Lower lobe of right lung (tissue), 2 donors: ENCODE results near the gene CTXN1. TPM values are rescaled to one million over a fixed set of nuclear protein-coding genes. Genes with fewer than 3 reads are reported as not detected.
A peak's percentile ranks its signal among the peaks of the same experiment; 100 is the strongest.

Experiments used
- ATAC-seq, 2 donors: fragments of 200-7000 bp; cut with Tn5 transposase; one replicate each; pipeline ENCODE4 v1.9.1; 2020 to 2022; ENCODE audit warnings: mild to moderate bottlenecking in 2 of 2, moderate library complexity in 2 of 2
- DNase-seq: peaks from one replicate; pipeline ENCODE4 v3.0.0-alpha.2; 2020
- H3K27ac ChIP-seq: fragments of 200-600 bp; one replicate; pipeline ENCODE4 v1.8.0; 2022
- H3K27me3 ChIP-seq: fragments of 200-600 bp; one replicate; pipeline ENCODE4 v1.8.0; 2022; ENCODE audit warnings: low read depth
- H3K36me3 ChIP-seq: fragments of 200-600 bp; one replicate; pipeline ENCODE4 v1.8.0; 2022; ENCODE audit warnings: mild to moderate bottlenecking
- H3K4me1 ChIP-seq: fragments of 200-600 bp; one replicate; pipeline ENCODE4 v1.8.0; 2022
- H3K4me3 ChIP-seq: fragments of 200-600 bp; one replicate; pipeline ENCODE4 v1.8.0; 2022; ENCODE audit warnings: mild to moderate bottlenecking
- H3K9me3 ChIP-seq: fragments of 200-600 bp; one replicate; pipeline ENCODE4 v1.8.0; 2022
- intact Hi-C: fragments of 100-400 bp; cut with DNase I; formaldehyde crosslinking; loops from one replicate; pipeline ENCODE4 v1.11.0; 2022
- total RNA-seq: library from RNA; stranded (reverse); fragmentation: NEBNext Ultra II Directional; extraction: Animal tissue kit (Norgen Biotek cat#: 25700); gene quantifications from one replicate; pipeline ENCODE4 v1.2.1, GENCODE V29; 2021
- TF ChIP-seq, protein P1 (sequence below): fragments of 200-600 bp; IDR thresholded peaks from one replicate; pipeline ENCODE4 v1.8.0; 2022; ENCODE audit warnings: antibody characterized with exemption, mild to moderate bottlenecking
- donor health status: DM: no; HTN: yes; CAD: no; lungs with severe emphysema.

The CTXN1 gene
- total RNA-seq, 1 donor from 2014 or later: 5.8 TPM

DNA sequence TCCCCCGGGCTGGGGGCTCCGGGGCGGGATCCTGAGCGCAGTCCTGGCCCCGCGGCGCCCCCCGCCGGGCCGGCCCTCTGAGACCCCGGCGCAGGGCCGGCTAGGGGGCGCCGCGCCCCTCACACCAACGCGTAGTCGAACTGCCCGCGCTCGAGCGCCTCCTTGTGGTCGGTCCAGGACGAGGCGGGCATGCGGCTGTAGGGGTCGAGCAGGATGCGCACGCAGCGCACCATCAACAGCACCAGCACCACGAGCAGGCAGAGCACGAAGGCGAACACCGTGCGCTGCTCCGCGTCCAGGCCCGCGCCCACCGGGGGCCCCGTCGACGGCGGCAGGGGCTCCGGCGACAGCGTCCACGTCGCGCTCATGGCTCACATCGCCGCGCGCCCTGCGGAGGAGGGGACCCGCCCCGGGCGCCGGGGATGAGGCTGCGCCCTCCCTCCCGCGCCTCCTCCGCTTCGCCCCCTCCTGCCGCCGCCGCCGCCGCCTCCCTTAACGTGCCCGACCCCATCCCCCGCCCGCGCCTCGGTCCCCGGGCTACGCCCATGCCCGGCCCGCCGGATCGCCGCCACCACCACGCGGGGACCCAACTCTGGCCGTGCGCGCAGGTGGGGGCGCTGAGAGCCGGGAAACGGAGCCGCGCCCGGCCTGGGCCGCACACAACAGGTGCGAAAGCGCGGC is 624 bp downstream of the CTXN1 start:
- ATAC-seq (no peak), DNase-seq (peak; percentile 80)
- intact Hi-C loops: no loop called here
- Histone ChIP-seq H3K36me3 (peaks cover 16% of the 10 kb centered on the region), H3K4me1 (peaks cover 40% of the 10 kb centered on the region), H3K27ac (no peak overlapping the region), H3K9me3 (no peaks in the 10 kb centered on the region), H3K27me3 (no peaks in the 10 kb centered on the region), H3K4me3 (peak overlapping the region; percentile 51)
- TF ChIP-seq, protein P1, sequence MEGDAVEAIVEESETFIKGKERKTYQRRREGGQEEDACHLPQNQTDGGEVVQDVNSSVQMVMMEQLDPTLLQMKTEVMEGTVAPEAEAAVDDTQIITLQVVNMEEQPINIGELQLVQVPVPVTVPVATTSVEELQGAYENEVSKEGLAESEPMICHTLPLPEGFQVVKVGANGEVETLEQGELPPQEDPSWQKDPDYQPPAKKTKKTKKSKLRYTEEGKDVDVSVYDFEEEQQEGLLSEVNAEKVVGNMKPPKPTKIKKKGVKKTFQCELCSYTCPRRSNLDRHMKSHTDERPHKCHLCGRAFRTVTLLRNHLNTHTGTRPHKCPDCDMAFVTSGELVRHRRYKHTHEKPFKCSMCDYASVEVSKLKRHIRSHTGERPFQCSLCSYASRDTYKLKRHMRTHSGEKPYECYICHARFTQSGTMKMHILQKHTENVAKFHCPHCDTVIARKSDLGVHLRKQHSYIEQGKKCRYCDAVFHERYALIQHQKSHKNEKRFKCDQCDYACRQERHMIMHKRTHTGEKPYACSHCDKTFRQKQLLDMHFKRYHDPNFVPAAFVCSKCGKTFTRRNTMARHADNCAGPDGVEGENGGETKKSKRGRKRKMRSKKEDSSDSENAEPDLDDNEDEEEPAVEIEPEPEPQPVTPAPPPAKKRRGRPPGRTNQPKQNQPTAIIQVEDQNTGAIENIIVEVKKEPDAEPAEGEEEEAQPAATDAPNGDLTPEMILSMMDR: peak; percentile 83

DNA sequence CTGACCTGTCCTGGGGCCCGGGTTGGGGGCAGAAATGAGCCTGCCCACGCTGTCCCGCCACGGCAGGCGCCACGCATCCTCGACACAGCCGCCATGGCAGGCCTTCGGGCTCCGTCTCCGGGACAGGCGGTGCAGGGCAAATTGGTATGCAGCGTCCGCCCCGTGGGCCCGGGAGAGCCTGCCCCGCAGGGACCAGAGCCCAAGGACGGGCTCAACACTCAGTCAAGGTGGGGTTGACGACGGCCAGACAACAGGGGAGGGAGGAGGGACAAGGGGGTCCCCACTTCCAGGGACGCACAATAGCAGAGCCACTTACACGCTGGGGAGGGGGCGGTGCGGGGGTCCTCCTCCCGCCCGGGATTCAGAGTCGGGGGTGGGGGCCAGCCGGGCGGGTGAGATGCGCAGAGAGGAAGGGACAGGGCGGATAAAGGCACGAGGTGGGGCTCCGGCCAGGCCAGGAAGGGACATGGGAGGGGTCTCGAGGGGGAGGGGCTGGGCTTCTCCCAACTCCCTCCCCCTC is 1.2 kb downstream of the CTXN1 start:
- ATAC-seq: no peak
- H3K27ac ChIP-seq: no peak overlapping the region
- H3K4me1 ChIP-seq: peaks cover 43% of the 10 kb centered on the region
- peaks cover 15% of the 10 kb centered on the region for H3K36me3 ChIP-seq
- DNase-seq: peak; percentile 45
- peak overlapping the region; percentile 51 for H3K4me3 ChIP-seq
- H3K9me3 ChIP-seq: no peaks in the 10 kb centered on the region
- H3K27me3 ChIP-seq: no peaks in the 10 kb centered on the region
- TF ChIP-seq, protein P1: no peak
- intact Hi-C loops: no loop called here

DNA sequence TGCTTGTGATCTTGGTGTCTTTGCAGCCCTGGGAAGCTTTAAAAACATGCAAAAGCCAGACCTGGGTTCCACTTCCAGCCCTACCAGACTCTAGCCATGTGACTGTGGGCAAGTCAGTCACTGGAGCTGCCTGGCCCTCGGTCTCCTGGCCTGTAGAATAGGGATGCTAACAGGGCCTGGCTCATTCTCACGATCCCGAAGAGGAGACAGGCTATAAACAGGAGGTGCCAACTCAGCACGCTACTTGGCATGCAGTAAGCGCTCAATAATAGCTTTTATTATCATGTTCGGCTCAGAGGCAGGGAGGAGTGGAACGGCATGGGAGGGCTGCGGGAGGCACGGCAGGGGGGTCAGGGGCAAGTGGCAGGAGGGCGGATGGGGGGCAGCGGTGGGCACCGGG is 1.7 kb downstream of the CTXN1 start:
- H3K4me1 ChIP-seq: peaks cover 43% of the 10 kb centered on the region
- DNase-seq: no peak
- no peak for ATAC-seq
- TF ChIP-seq, protein P1: no peak
- H3K4me3 ChIP-seq: no peak overlapping the region
- intact Hi-C loops: no loop called here
- H3K9me3 ChIP-seq: no peaks in the 10 kb centered on the region
- no peak overlapping the region for H3K27ac ChIP-seq
- H3K27me3 ChIP-seq: no peaks in the 10 kb centered on the region
- H3K36me3 ChIP-seq: peaks cover 15% of the 10 kb centered on the region

DNA sequence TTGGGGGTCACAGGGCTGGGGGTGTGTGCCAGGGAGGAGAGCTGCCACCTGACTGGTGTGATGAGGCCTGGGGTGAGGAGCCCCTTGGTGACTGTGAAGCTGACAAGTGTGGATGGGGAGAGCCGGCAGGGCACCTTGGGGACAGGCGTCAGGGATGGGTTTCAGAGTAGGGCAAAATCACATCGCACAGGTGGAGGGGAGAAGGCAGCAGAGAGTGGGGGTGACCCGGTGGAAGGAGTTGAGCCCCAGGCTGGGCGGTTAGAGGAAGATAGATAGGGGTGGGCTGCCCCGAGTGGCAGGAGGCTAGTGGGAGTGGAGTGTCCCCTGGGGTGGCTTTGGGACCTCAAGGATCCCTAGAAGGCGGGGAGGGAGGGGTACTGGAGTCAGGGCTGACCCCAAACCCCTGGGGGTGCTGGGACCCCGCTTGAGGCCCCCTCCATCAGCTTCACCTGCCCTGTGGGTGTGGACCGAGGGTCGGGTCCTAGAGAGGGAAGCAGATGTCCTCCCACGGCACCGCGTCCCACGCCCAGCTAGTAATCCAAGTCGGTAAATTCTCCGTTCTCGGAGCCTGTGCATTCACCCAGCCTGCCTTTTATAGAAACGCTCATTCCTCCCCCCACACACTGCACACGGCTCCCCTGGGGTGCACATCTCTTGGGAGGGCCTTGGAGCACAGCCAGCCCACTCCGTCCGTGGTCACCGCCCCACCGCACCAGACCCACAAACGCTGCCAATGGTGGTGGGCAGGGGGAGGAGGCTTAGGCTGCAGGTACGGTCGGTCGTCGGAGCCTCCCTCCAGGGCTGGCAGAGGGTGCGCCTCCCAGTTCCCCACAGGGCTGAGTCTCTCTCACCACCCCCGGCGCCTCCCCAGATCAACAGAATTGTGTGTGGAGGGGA is 2.4 kb downstream of the CTXN1 start:
- DNase-seq (no peak), ATAC-seq (no peak)
- H3K27ac ChIP-seq: no peak overlapping the region
- peaks cover 3% of the 10 kb centered on the region for H3K27me3 ChIP-seq
- H3K4me1 ChIP-seq: peaks cover 44% of the 10 kb centered on the region
- TF ChIP-seq, protein P1: no peak
- intact Hi-C loops: no loop called here
- peaks cover 15% of the 10 kb centered on the region for H3K36me3 ChIP-seq
- H3K9me3 ChIP-seq: no peaks in the 10 kb centered on the region
- H3K4me3 ChIP-seq: no peak overlapping the region

DNA sequence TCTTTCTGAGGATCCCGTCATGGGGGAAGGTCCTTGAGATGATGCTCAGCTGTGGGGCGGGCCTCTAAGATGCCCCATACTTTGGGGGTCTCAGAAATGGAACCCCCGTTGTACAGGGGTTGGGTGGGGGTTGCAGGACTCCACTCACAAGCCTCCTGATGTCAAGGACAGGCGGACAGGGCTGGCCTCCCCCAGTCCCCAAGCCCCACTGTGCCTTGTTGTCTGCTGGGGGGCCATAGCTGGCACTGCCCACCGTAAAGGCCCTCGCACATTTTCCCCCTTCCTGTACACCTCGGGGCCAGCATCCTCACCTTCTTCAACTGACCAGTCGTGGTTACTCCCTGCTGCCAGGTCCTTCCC is 3.1 kb downstream of the CTXN1 start:
- TF ChIP-seq, protein P1: no peak
- H3K4me1 ChIP-seq: peaks cover 47% of the 10 kb centered on the region
- intact Hi-C loops: no loop called here

More for the DNA sequence above, 3.1 kb downstream of the CTXN1 start:
- ATAC-seq: no peak
- no peaks in the 10 kb centered on the region for H3K9me3 ChIP-seq
- H3K36me3 ChIP-seq: peaks cover 15% of the 10 kb centered on the region
- no peak for DNase-seq
- H3K27ac ChIP-seq: no peak overlapping the region
- H3K4me3 ChIP-seq: no peak overlapping the region
- H3K27me3 ChIP-seq: peaks cover 10% of the 10 kb centered on the region
